Activated naive CD8-positive, alpha-beta T cell treated with anti-CD3 and anti-CD28 coated beads, Interleukin-2, amount 10 ng/mL, durations not matched to agents 7 days and 5 days (primary cell): Measurements from ENCODE around the gene DPYD. TPM values are rescaled to one million over a fixed set of nuclear protein-coding genes. Genes with fewer than 3 reads are reported as not detected.
"Not testable (repeated sequence)": the region's sequence is repeated elsewhere in the genome, so short reads cannot be mapped to it uniquely, and the experiment has no call there.

Experiments used
- ATAC-seq: fragments of 150-1000 bp; cut with Tn5 transposase; one replicate; pipeline ENCODE4 v1.10.0; 2021; ENCODE audit warnings: low read depth, moderate library complexity
- POLR2A ChIA-PET: fragments of 350-600 bp; sonication (Branson Sonifier 250); formaldehyde crosslinking; loops from one replicate; lab custom pipeline; 2021; ENCODE audit warnings: antibody characterized with exemption; lab: Charles Lee
- DNase-seq: peaks from one replicate; pipeline ENCODE4 v3.0.0; 2021
- H3K27ac Mint-ChIP-seq: one replicate; pipeline ENCODE4 v1.8.0; 2022; ENCODE audit warnings: mild to moderate bottlenecking, mixed read lengths
- H3K27me3 Mint-ChIP-seq: one replicate; pipeline ENCODE4 v1.8.0; 2022; ENCODE audit warnings: mild to moderate bottlenecking, moderate library complexity, mixed read lengths
- H3K36me3 Mint-ChIP-seq: one replicate; pipeline ENCODE4 v1.8.0; 2021; ENCODE audit warnings: mild to moderate bottlenecking, mixed read lengths
- H3K4me1 Mint-ChIP-seq: one replicate; pipeline ENCODE4 v1.8.0; 2021; ENCODE audit warnings: mixed read lengths
- H3K4me3 Mint-ChIP-seq: one replicate; pipeline ENCODE4 v1.8.0; 2022; ENCODE audit warnings: mild to moderate bottlenecking, moderate library complexity, mixed read lengths
- H3K9me3 Mint-ChIP-seq: one replicate; pipeline ENCODE4 v1.8.0; 2021; ENCODE audit warnings: mixed read lengths
- total RNA-seq, 2 experiments: library from RNA; stranded (reverse); gene quantifications; one replicate each; pipeline ENCODE4 v1.2.3, GENCODE V29; 2021

DPYD gene
- total RNA-seq, 2 experiments from 2014 or later = 42.0 to 42.3 TPM

DNA sequence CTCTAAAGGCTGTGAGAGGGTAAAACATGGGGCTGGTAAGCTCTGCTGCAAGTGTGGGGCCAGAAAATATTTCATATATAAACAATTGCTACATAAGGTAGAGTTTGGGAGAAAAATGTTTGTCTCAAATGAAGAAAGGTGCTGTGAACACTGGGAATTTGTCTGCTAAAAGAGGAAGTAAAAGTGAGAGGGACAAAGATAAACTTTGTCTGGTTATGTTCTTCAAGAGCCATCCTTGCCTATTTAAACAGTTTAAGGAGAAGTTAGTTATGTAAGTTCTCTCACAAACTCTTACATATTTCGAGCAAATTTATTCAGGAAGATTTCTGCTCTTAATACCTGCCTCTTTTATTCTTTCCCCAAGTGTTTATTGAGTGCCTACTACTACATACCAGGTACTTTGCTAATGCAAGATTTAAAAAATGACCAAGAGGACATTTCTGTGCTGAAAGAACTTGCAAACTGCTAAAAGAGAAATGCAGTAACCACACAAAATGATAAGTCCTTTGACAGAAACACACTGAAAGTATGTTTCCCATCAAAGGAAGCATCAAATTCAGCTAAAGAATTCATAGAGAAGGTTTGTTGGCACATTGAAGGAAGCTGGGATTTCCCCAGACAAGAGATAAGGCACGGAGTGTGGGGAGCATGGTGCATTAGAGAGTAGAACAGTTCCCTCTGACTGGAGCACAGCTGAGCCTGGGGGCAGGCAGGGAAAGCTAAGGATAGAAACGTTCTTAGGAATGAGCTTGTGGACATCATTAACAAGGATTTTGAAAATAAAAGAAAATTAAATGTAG lies 650.1 kb downstream of the DPYD start:
- DNase-seq = no peak
- H3K27ac Mint-ChIP-seq = no peak overlapping the region
- H3K4me3 Mint-ChIP-seq = no peak overlapping the region
- peaks cover 11% of the 10 kb centered on the region for H3K9me3 Mint-ChIP-seq
- H3K4me1 Mint-ChIP-seq = no peaks in the 10 kb centered on the region
- ATAC-seq = no peak
- POLR2A ChIA-PET = no interaction called here
- no peaks in the 10 kb centered on the region for H3K27me3 Mint-ChIP-seq
- H3K36me3 Mint-ChIP-seq = peaks cover 9% of the 10 kb centered on the region

DNA sequence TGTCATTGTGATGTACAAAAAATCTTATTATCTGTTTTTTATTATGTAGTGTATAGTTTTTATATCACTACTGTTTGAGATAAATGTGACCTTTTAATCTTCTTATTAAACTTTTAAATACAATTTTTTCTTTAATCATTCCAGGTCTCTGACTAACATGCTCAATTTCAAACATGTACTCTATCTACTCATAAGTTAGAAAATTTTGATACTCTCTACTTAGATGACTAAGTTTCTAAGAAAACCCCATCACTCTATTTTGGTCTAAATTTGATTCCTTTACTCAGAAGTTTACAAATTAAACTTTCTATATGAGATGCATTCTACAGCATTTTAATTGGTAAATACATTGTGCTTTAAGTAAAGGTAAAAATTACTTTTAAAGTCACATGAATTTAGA lies 655.2 kb downstream of the DPYD start:
- POLR2A ChIA-PET = no interaction called here
- ATAC-seq = no peak
- H3K27me3 Mint-ChIP-seq = no peaks in the 10 kb centered on the region

DNA sequence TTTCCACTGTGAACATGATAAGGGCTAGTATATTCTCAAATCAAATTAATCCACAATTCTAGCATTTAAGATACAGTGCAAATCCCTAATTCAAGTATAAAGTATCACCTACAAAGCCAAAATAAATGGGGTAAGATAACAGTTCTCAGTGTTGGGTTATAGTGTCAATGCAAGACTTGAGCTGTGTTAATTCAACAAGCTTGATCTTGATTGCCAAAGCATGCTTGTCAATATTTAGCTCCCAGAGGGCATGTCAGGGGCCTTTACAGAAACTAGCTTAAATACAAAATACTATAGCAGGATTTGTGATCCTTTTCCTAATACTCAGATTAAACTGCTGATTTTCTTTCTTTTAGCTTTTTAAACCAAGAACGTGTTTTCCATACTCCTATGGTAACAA lies 658.0 kb downstream of the DPYD start:
- no peaks in the 10 kb centered on the region for H3K27me3 Mint-ChIP-seq
- POLR2A ChIA-PET = no interaction called here
- peaks cover 6% of the 10 kb centered on the region for H3K9me3 Mint-ChIP-seq
- H3K36me3 Mint-ChIP-seq = peaks cover 4% of the 10 kb centered on the region
- no peaks in the 10 kb centered on the region for H3K4me1 Mint-ChIP-seq
- H3K4me3 Mint-ChIP-seq = no peak overlapping the region
- DNase-seq (no peak), ATAC-seq (no peak)
- H3K27ac Mint-ChIP-seq = no peak overlapping the region

More for the DNA sequence above, 655.2 kb downstream of the DPYD start:
- Mint-ChIP-seq H3K36me3 (peaks cover 9% of the 10 kb centered on the region), H3K4me1 (no peaks in the 10 kb centered on the region), H3K27ac (no peak overlapping the region), H3K4me3 (no peak overlapping the region), H3K9me3 (peaks cover 11% of the 10 kb centered on the region)
- DNase-seq = no peak

- Mint-ChIP-seq H3K9me3 (no peaks in the 10 kb centered on the region), H3K4me3 (no peak overlapping the region), H3K36me3 (no peaks in the 10 kb centered on the region), H3K27ac (no peak overlapping the region), H3K4me1 (peaks cover 5% of the 10 kb centered on the region), H3K27me3 (no peaks in the 10 kb centered on the region)
- ATAC-seq (no peak), DNase-seq (no peak)
- POLR2A ChIA-PET = no interaction called here
These were observed 662.2 kb downstream of the DPYD start for GRCh38 chr1:97258597-97258996.

GRCh38 chr1:97254731-97255463 lies 665.9 kb downstream of the DPYD start:
- Mint-ChIP-seq H3K27ac (no peak overlapping the region), H3K4me1 (peaks cover 5% of the 10 kb centered on the region), H3K4me3 (no peak overlapping the region), H3K27me3 (no peaks in the 10 kb centered on the region), H3K36me3 (peaks cover 4% of the 10 kb centered on the region), H3K9me3 (no peaks in the 10 kb centered on the region)
- POLR2A ChIA-PET = interaction anchor here (0.7 kb wide), 1 partner anchor 794 kb away, joined by 3 read pairs; no protein-coding TSS in a partner anchor
- DNase-seq = no peak
- ATAC-seq = no peak

- ATAC-seq (no peak), DNase-seq (no peak)
- Mint-ChIP-seq H3K9me3 (peaks cover 5% of the 10 kb centered on the region), H3K36me3 (peaks cover 6% of the 10 kb centered on the region), H3K27me3 (no peaks in the 10 kb centered on the region), H3K4me1 (peaks cover 5% of the 10 kb centered on the region), H3K4me3 (no peak overlapping the region), H3K27ac (no peak overlapping the region)
- POLR2A ChIA-PET = no interaction called here
These were observed 667.9 kb downstream of the DPYD start for GRCh38 chr1:97252925-97253324.

DNA sequence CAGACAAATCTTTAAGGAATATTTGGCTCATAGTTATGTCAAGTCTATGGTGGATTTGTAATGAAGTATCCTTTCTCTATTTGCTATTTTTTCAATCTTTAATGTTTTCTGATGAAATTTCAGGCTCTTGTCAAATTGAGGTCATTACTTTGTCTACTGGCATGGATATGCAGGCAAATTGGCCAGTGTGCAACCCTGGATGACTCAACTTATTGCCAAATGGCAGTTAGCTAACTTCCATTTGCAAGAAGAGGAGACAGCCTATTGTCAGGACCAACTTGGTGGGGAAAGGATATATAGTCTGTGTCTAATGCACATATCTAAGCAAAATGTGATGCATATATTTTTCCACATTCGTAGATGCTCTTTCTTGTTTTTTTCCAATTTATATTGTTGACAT lies 668.8 kb downstream of the DPYD start:
- DNase-seq (no peak), ATAC-seq (no peak)
- peaks cover 5% of the 10 kb centered on the region for H3K4me1 Mint-ChIP-seq
- H3K4me3 Mint-ChIP-seq = no peak overlapping the region
- H3K36me3 Mint-ChIP-seq = peaks cover 6% of the 10 kb centered on the region
- POLR2A ChIA-PET = no interaction called here
- no peaks in the 10 kb centered on the region for H3K27me3 Mint-ChIP-seq
- peaks cover 5% of the 10 kb centered on the region for H3K9me3 Mint-ChIP-seq
- H3K27ac Mint-ChIP-seq = no peak overlapping the region

DNA sequence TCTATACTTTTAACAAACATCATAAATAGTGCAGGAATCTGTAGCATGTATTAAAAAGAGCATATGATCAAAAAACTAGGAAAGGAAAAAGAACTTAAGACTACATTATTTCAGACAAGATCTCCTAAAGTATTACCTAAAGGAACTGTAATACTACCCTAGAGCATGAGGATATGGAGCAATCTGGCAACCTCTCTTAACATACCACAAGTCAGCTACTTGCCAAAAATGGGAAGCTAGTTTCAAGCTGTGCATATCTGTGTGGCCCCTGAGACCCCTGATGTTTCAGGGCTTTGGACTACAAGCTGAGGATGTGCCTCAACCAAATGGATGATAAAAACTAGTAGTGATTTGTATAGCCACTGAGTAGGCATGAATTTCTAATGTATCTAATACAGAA lies 673.6 kb downstream of the DPYD start:
- Mint-ChIP-seq H3K36me3 (peaks cover 6% of the 10 kb centered on the region), H3K27ac (no peak overlapping the region), H3K4me1 (no peaks in the 10 kb centered on the region), H3K9me3 (peaks cover 5% of the 10 kb centered on the region), H3K27me3 (no peaks in the 10 kb centered on the region), H3K4me3 (no peak overlapping the region)
- no peak for ATAC-seq
- DNase-seq = no peak
- POLR2A ChIA-PET = no interaction called here

- ATAC-seq (no peak), DNase-seq (no peak)
- no peak overlapping the region for H3K4me3 Mint-ChIP-seq
- no peaks in the 10 kb centered on the region for H3K27me3 Mint-ChIP-seq
- peaks cover 4% of the 10 kb centered on the region for H3K36me3 Mint-ChIP-seq
- no peak overlapping the region for H3K27ac Mint-ChIP-seq
- peaks cover 5% of the 10 kb centered on the region for H3K9me3 Mint-ChIP-seq
- POLR2A ChIA-PET = no interaction called here
- no peaks in the 10 kb centered on the region for H3K4me1 Mint-ChIP-seq
These were observed 675.2 kb downstream of the DPYD start for GRCh38 chr1:97245682-97246081.

- H3K4me3 Mint-ChIP-seq = no peak overlapping the region
- no peaks in the 10 kb centered on the region for H3K27me3 Mint-ChIP-seq
- H3K4me1 Mint-ChIP-seq = no peaks in the 10 kb centered on the region
- H3K27ac Mint-ChIP-seq = no peak overlapping the region
- ATAC-seq = no peak
- POLR2A ChIA-PET = no interaction called here
- peaks cover 2% of the 10 kb centered on the region for H3K36me3 Mint-ChIP-seq
- H3K9me3 Mint-ChIP-seq = peaks cover 5% of the 10 kb centered on the region
- DNase-seq = no peak
These were observed 675.8 kb downstream of the DPYD start for GRCh38 chr1:97245026-97245425.

GRCh38 chr1:97243973-97244560 lies 676.8 kb downstream of the DPYD start:
- no peak overlapping the region for H3K27ac Mint-ChIP-seq
- peaks cover under 1% of the 10 kb centered on the region for H3K36me3 Mint-ChIP-seq
- POLR2A ChIA-PET = no interaction called here
- no peaks in the 10 kb centered on the region for H3K4me1 Mint-ChIP-seq
- no peak for DNase-seq
- no peak overlapping the region for H3K4me3 Mint-ChIP-seq
- ATAC-seq = no peak
- no peaks in the 10 kb centered on the region for H3K27me3 Mint-ChIP-seq
- peaks cover 5% of the 10 kb centered on the region for H3K9me3 Mint-ChIP-seq

DNA sequence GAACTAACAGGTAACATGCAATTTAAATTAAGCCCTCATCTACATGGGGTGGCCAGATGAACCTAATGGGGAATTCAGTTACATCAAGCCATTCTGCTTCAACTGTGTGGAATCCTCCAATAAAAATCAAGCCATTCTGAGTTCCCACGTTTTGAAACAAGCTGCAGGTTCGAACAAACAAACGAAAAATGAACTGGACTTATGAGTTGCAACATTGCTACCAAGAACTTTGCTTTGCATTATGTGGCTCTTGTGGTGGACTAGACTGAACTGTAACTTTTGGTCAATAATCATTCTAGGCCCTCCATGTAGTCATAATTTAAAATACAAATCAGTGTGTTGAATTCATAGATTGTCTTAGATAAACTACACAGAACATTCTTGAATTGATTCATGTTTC lies 682.0 kb downstream of the DPYD start:
- POLR2A ChIA-PET = no interaction called here
- DNase-seq (no peak), ATAC-seq (no peak)
- Mint-ChIP-seq H3K4me1 (no peaks in the 10 kb centered on the region), H3K27ac (no peak overlapping the region), H3K4me3 (no peak overlapping the region), H3K27me3 (no peaks in the 10 kb centered on the region), H3K36me3 (peaks cover 1% of the 10 kb centered on the region), H3K9me3 (no peaks in the 10 kb centered on the region)

DNA sequence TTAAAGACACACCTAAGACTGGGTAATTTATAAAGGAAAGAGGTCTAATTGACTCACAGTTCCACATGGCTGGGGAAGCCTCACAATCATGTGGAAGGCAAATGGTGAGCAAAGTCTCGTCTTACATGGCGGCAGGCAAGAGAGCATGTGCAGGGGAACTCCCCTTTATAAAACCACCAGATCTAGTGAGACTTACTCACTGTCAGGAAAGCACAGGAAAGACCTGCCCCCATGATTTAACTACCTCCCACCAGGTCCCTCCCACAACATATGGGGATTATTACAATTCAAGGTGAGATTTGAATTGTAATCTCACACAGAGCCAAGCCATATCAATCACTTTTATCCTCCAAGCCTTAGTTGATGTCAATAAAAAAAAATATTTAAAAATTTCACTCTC lies 689.5 kb downstream of the DPYD start:
- H3K4me1 Mint-ChIP-seq, H3K27me3 Mint-ChIP-seq, POLR2A ChIA-PET, DNase-seq, ATAC-seq, H3K9me3 Mint-ChIP-seq, H3K4me3 Mint-ChIP-seq, H3K27ac Mint-ChIP-seq: not testable (repeated sequence)
- H3K36me3 Mint-ChIP-seq = peaks cover 15% of the 10 kb centered on the region

DNA sequence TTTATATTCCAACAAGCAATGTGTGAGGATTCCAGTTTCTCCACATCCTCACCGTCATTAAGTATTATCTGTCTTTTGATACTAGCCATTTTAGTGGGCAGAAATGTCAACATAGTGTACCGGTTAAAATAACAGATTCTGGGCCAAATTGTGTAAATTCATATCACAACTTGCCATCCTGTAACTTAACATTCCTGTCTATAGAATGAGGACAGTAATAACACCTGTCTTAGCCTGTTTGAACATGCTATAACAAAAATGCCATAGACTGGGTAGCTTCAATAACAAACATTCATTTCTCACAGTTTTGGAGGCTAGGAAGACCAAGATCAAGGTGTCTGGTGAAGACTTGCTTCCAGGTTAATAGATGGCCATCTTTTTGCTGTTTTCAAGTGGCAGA lies 708.2 kb downstream of the DPYD start:
- H3K9me3 Mint-ChIP-seq = peaks cover 1% of the 10 kb centered on the region
- H3K4me3 Mint-ChIP-seq = no peak overlapping the region
- H3K36me3 Mint-ChIP-seq = no peaks in the 10 kb centered on the region
- no peak for DNase-seq
- H3K27me3 Mint-ChIP-seq = no peaks in the 10 kb centered on the region
- POLR2A ChIA-PET = no interaction called here
- ATAC-seq = no peak
- H3K27ac Mint-ChIP-seq = no peak overlapping the region
- H3K4me1 Mint-ChIP-seq = no peaks in the 10 kb centered on the region
